ENCODE results near the gene MSLN.
"Not testable (repeated sequence)": the region's sequence is repeated elsewhere in the genome, so short reads cannot be mapped to it uniquely, and the experiment has no call there.

Gene MSLN

GRCh38 chr16:751152-752006, 9.2 kb upstream of the MSLN start:
- H3K79me2 ChIP-seq (ENCODE audit: insufficient read depth, low read length), result no peaks in the 10 kb centered on the region
- H3F3A ChIP-seq (ENCODE audit: insufficient read depth), result no peaks in the 10 kb centered on the region
- no peak overlapping the region for H3K4me2 ChIP-seq (ENCODE audit: low read depth, low read length, poor library complexity, severe bottlenecking)
- H3K4me3 ChIP-seq (ENCODE audit: insufficient read depth, low read length, poor library complexity, severe bottlenecking), result no peak overlapping the region
- no peaks in the 10 kb centered on the region for H3K9me3 ChIP-seq (ENCODE audit: insufficient read depth, low read length)
- no peak overlapping the region for H2AFZ ChIP-seq (ENCODE audit: low read depth, low read length, severe bottlenecking)
- no peaks in the 10 kb centered on the region for H4K20me1 ChIP-seq (ENCODE audit: low read depth, low read length)
- TF ChIP-seq EZH2phosphoT487 (conservative IDR thresholded peaks at IDR 0.05; ENCODE audit: low read length) (no peak), CTCF (IDR thresholded peaks at IDR 0.05; ENCODE audit: insufficient read depth, low read length, poor library complexity, severe bottlenecking) (no peak)
- H3K9ac ChIP-seq (ENCODE audit: low read length), result no peak overlapping the region
- H3K36me3 ChIP-seq (ENCODE audit: low read length), result no peaks in the 10 kb centered on the region
- H3K27me3 ChIP-seq (ENCODE audit: low read length), result no peaks in the 10 kb centered on the region
- no peaks in the 10 kb centered on the region for H3K9me2 ChIP-seq (replicated peaks; ENCODE audit: insufficient read depth, low read length)
- H3K27ac ChIP-seq (ENCODE audit: low read depth, low read length), result no peak overlapping the region

GRCh38 chr16:752007-752312, 8.6 kb upstream of the MSLN start:
- H2AFZ ChIP-seq (ENCODE audit: low read depth, low read length, severe bottlenecking), result no peak overlapping the region
- H4K20me1 ChIP-seq (ENCODE audit: low read depth, low read length), result no peaks in the 10 kb centered on the region
- no peaks in the 10 kb centered on the region for H3K27me3 ChIP-seq (ENCODE audit: low read length)
- no peak overlapping the region for H3K4me3 ChIP-seq (ENCODE audit: insufficient read depth, low read length, poor library complexity, severe bottlenecking)
- no peaks in the 10 kb centered on the region for H3K36me3 ChIP-seq (ENCODE audit: low read length)
- no peaks in the 10 kb centered on the region for H3K9me2 ChIP-seq (replicated peaks; ENCODE audit: insufficient read depth, low read length)
- H3K9ac ChIP-seq (ENCODE audit: low read length), result no peak overlapping the region
- no peaks in the 10 kb centered on the region for H3K79me2 ChIP-seq (ENCODE audit: insufficient read depth, low read length)
- TF ChIP-seq EZH2phosphoT487 (conservative IDR thresholded peaks at IDR 0.05; ENCODE audit: low read length), result no peak
- TF ChIP-seq CTCF (IDR thresholded peaks at IDR 0.05; ENCODE audit: insufficient read depth, low read length, poor library complexity, severe bottlenecking), result no peak
- no peaks in the 10 kb centered on the region for H3F3A ChIP-seq (ENCODE audit: insufficient read depth)
- no peaks in the 10 kb centered on the region for H3K9me3 ChIP-seq (ENCODE audit: insufficient read depth, low read length)
- no peak overlapping the region for H3K27ac ChIP-seq (ENCODE audit: low read depth, low read length)
- H3K4me2 ChIP-seq (ENCODE audit: low read depth, low read length, poor library complexity, severe bottlenecking), result no peak overlapping the region

- H4K20me1 ChIP-seq (ENCODE audit: low read depth, low read length); H3K27ac ChIP-seq (ENCODE audit: low read depth, low read length); H3K9me3 ChIP-seq (ENCODE audit: insufficient read depth, low read length); H3K79me2 ChIP-seq (ENCODE audit: insufficient read depth, low read length); H3K27me3 ChIP-seq (ENCODE audit: low read length); H2AFZ ChIP-seq (ENCODE audit: low read depth, low read length, severe bottlenecking); H3K36me3 ChIP-seq (ENCODE audit: low read length); H3K4me3 ChIP-seq (ENCODE audit: insufficient read depth, low read length, poor library complexity, severe bottlenecking); H3K4me2 ChIP-seq (ENCODE audit: low read depth, low read length, poor library complexity, severe bottlenecking); H3F3A ChIP-seq (ENCODE audit: insufficient read depth); H3K9me2 ChIP-seq (replicated peaks; ENCODE audit: insufficient read depth, low read length); H3K9ac ChIP-seq (ENCODE audit: low read length): not testable (repeated sequence)
These were observed 6.4 kb upstream of the MSLN start for GRCh38 chr16:754121-754607.

- Histone ChIP-seq H3K27ac (ENCODE audit: low read depth, low read length) (no peak overlapping the region), H4K20me1 (ENCODE audit: low read depth, low read length) (no peaks in the 10 kb centered on the region), H3K4me3 (ENCODE audit: insufficient read depth, low read length, poor library complexity, severe bottlenecking) (no peak overlapping the region), H3K9ac (ENCODE audit: low read length) (no peak overlapping the region), H3K27me3 (ENCODE audit: low read length) (no peaks in the 10 kb centered on the region), H3K9me3 (ENCODE audit: insufficient read depth, low read length) (no peaks in the 10 kb centered on the region), H3K36me3 (ENCODE audit: low read length) (no peaks in the 10 kb centered on the region), H3F3A (ENCODE audit: insufficient read depth) (no peaks in the 10 kb centered on the region), H3K9me2 (replicated peaks; ENCODE audit: insufficient read depth, low read length) (no peaks in the 10 kb centered on the region), H3K79me2 (ENCODE audit: insufficient read depth, low read length) (no peaks in the 10 kb centered on the region), H3K4me2 (ENCODE audit: low read depth, low read length, poor library complexity, severe bottlenecking) (no peak overlapping the region), H2AFZ (ENCODE audit: low read depth, low read length, severe bottlenecking) (no peak overlapping the region)
- no peak for TF ChIP-seq CTCF (IDR thresholded peaks at IDR 0.05; ENCODE audit: insufficient read depth, low read length, poor library complexity, severe bottlenecking)
- TF ChIP-seq EZH2phosphoT487 (conservative IDR thresholded peaks at IDR 0.05; ENCODE audit: low read length), result no peak
These were observed 5.9 kb upstream of the MSLN start for GRCh38 chr16:754656-755055.

Data from SU-DHL-6 (cell line).